ENCODE results near the gene NMT1. TPM values are rescaled to one million over a fixed set of nuclear protein-coding genes. Genes with fewer than 3 reads are reported as not detected.

NMT1 gene
- total RNA-seq, 1 experiment from 2014 or later, result 152 TPM

DNA sequence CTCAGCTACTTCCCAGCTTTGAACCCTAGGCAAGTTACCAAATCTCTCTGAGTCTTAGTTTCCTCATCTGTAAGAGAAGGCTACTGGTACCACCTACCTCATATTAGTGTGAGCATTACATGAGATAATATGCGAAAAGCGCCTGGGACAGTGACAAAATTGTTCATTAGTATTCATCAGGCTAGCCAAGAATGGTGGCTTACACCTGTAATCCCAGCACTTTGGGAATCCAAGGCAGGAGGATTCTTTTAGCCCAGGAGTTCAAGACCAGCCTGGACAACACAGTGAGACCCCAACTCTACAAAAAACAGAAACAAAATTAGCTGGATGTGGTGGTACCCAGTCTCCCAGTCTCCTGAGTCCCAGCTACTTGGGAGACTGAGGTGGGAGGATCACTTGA lies 67.9 kb downstream of the NMT1 start:
- ChIA-PET CTCF (interaction anchor here (0.5 to 2.1 kb wide), 5 partner anchors 13 to 164 kb away, joined by 3 to 4 read pairs (median 3); partner anchors contain the start of gene HEXIM1), POLR2A (no interaction called here)
- Mint-ChIP-seq H3K9me3 (no peaks in the 10 kb centered on the region), H3K27me3 (ENCODE audit: low read depth) (no peaks in the 10 kb centered on the region), H3K4me3 (no peak overlapping the region), H3K27ac (0 out of 2 replicates have a peak overlapping the region, but pooled peaks have one; percentile 49), H3K36me3 (no peaks in the 10 kb centered on the region), H3K4me1 (peaks cover 21% of the 10 kb centered on the region)
- no peak for ATAC-seq
- no peak for DNase-seq (ENCODE audit: low spot score)
- peak; percentile 40; the same call in 1 of the 2 replicates for TF ChIP-seq ZNF121 (CRISPR knock-in tag; IDR thresholded peaks at IDR 0.05)
- no peak for TF ChIP-seq ZMAT4 (CRISPR knock-in tag; IDR thresholded peaks at IDR 0.05)

- peak overlapping the region; percentile 49; the same call in 1 of the 2 replicates for H3K27ac Mint-ChIP-seq
- no peak overlapping the region for H3K4me3 Mint-ChIP-seq
- no peaks in the 10 kb centered on the region for H3K9me3 Mint-ChIP-seq
- ChIA-PET CTCF (interaction anchor here (0.5 to 2.1 kb wide), 5 partner anchors 13 to 165 kb away, joined by 3 to 4 read pairs (median 3); partner anchors contain the start of gene HEXIM1), POLR2A (no interaction called here)
- no peak for ATAC-seq
- DNase-seq (ENCODE audit: low spot score), result no peak
- H3K4me1 Mint-ChIP-seq, result peaks cover 21% of the 10 kb centered on the region
- no peaks in the 10 kb centered on the region for H3K36me3 Mint-ChIP-seq
- no peak for TF ChIP-seq FOXJ3 (CRISPR knock-in tag; IDR thresholded peaks at IDR 0.05; ENCODE audit: borderline replicate concordance)
- TF ChIP-seq PREB (CRISPR knock-in tag; IDR thresholded peaks at IDR 0.05; ENCODE audit: borderline replicate concordance), result no peak
- no peak for TF ChIP-seq ZNF416 (CRISPR knock-in tag; IDR thresholded peaks at IDR 0.05)
- peak; percentile 46; the same call in 1 of the 2 replicates for TF ChIP-seq ZNF263 (CRISPR knock-in tag; IDR thresholded peaks at IDR 0.05; ENCODE audit: low read depth)
- TF ChIP-seq, protein P1, sequence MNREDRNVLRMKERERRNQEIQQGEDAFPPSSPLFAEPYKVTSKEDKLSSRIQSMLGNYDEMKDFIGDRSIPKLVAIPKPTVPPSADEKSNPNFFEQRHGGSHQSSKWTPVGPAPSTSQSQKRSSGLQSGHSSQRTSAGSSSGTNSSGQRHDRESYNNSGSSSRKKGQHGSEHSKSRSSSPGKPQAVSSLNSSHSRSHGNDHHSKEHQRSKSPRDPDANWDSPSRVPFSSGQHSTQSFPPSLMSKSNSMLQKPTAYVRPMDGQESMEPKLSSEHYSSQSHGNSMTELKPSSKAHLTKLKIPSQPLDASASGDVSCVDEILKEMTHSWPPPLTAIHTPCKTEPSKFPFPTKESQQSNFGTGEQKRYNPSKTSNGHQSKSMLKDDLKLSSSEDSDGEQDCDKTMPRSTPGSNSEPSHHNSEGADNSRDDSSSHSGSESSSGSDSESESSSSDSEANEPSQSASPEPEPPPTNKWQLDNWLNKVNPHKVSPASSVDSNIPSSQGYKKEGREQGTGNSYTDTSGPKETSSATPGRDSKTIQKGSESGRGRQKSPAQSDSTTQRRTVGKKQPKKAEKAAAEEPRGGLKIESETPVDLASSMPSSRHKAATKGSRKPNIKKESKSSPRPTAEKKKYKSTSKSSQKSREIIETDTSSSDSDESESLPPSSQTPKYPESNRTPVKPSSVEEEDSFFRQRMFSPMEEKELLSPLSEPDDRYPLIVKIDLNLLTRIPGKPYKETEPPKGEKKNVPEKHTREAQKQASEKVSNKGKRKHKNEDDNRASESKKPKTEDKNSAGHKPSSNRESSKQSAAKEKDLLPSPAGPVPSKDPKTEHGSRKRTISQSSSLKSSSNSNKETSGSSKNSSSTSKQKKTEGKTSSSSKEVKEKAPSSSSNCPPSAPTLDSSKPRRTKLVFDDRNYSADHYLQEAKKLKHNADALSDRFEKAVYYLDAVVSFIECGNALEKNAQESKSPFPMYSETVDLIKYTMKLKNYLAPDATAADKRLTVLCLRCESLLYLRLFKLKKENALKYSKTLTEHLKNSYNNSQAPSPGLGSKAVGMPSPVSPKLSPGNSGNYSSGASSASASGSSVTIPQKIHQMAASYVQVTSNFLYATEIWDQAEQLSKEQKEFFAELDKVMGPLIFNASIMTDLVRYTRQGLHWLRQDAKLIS (CRISPR knock-in tag; IDR thresholded peaks at IDR 0.05; ENCODE audit: borderline replicate concordance), result no peak
- TF ChIP-seq SOX15 (CRISPR knock-in tag; IDR thresholded peaks at IDR 0.05), result no peak
- TF ChIP-seq SP1 (CRISPR knock-in tag; conservative IDR thresholded peaks at IDR 0.05), result no peak
- peak; percentile 98 for TF ChIP-seq GABPB1 (CRISPR knock-in tag; IDR thresholded peaks at IDR 0.05)
- TF ChIP-seq ZNF671 (CRISPR knock-in tag; IDR thresholded peaks at IDR 0.05), result no peak
- no peaks in the 10 kb centered on the region for H3K27me3 Mint-ChIP-seq (ENCODE audit: low read depth)
Measured at GRCh38 chr17:45129426-45129939, 68.4 kb downstream of the NMT1 start.

DNA sequence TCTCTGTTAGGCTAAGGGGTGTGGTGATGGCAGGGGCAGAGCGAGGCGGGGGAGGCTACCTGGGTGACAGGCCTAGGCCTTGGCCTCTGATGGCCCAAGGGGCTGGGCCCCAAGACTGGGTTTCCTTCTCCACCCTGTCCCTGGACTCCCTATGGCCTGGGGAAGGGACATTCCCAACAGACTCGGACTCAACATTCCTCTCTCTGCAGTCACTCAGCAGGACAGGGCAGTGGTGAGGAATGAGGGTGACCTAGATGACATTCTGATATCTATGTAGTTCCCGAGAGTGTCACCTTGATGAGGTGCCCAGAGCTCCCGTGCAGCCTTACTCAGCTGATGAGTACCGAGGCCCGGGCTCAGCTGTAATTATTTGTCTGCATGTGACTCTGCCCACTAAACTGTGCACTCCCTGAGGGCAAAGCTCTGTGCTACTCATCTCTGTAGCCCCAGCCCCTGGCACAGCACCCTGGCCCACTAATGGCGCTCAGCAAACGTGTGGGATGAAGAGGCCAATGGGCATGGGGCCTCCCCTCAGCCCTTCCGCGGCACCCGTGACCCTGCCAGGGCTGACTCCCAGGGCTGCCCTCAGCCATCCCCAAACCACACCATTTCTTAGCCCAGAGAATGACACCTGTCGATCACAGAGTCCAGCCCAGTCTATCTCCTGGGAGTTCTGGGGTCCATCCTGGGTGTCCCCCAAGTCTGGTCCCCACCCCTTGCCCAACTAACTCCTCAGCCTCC lies 69.0 kb downstream of the NMT1 start:
- no peak for ATAC-seq
- ChIA-PET POLR2A (no interaction called here), CTCF (interaction anchor here (0.7 to 7.6 kb wide), 7 partner anchors 14 to 265 kb away, joined by 3 to 531 read pairs (median 4); partner anchors contain the start of gene HEXIM1)
- no peaks in the 10 kb centered on the region for H3K9me3 Mint-ChIP-seq
- DNase-seq (ENCODE audit: low spot score), result no peak
- H3K4me3 Mint-ChIP-seq, result no peak overlapping the region
- no peaks in the 10 kb centered on the region; the same call in 1 of the 2 replicates for H3K27me3 Mint-ChIP-seq (ENCODE audit: low read depth)
- peaks cover 21% of the 10 kb centered on the region for H3K4me1 Mint-ChIP-seq
- no peaks in the 10 kb centered on the region for H3K36me3 Mint-ChIP-seq
- H3K27ac Mint-ChIP-seq, result no peak overlapping the region
- TF ChIP-seq GTF2I (CRISPR knock-in tag; conservative IDR thresholded peaks at IDR 0.05) (no peak), ARID4B (CRISPR knock-in tag; IDR thresholded peaks at IDR 0.05; ENCODE audit: borderline replicate concordance) (no peak), FOXK1 (CRISPR knock-in tag; IDR thresholded peaks at IDR 0.05) (no peak), ZNF219 (CRISPR knock-in tag; IDR thresholded peaks at IDR 0.05; ENCODE audit: borderline replicate concordance) (no peak), NR2C2 (CRISPR knock-in tag; IDR thresholded peaks at IDR 0.05) (no peak)
- TF ChIP-seq, protein P2, sequence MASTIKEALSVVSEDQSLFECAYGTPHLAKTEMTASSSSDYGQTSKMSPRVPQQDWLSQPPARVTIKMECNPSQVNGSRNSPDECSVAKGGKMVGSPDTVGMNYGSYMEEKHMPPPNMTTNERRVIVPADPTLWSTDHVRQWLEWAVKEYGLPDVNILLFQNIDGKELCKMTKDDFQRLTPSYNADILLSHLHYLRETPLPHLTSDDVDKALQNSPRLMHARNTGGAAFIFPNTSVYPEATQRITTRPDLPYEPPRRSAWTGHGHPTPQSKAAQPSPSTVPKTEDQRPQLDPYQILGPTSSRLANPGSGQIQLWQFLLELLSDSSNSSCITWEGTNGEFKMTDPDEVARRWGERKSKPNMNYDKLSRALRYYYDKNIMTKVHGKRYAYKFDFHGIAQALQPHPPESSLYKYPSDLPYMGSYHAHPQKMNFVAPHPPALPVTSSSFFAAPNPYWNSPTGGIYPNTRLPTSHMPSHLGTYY (CRISPR knock-in tag; IDR thresholded peaks at IDR 0.05), result no peak
